HEK293 (cell line): ENCODE data around the gene ECE1.

Experiments used
- CTCF ChIA-PET: fragments of 350-600 bp; formaldehyde crosslinking; extraction: SDS; loops from one replicate; lab custom pipeline; 2021; ENCODE audit warnings: antibody characterized with exemption; lab: Yijun Ruan, JAX
- POLR2A ChIA-PET: fragments of 300-600 bp; formaldehyde crosslinking; extraction: SDS; loops from one replicate; lab custom pipeline; 2020; ENCODE audit warnings: antibody characterized with exemption, inconsistent platforms; lab: Yijun Ruan, JAX
- H3K27ac ChIP-seq: fragments of 200-500 bp; sonication (Bioruptor generic); 2 replicates; pipeline ENCODE4 v1.5.1; 2014; ENCODE audit warnings: low read depth, low read length, control low read depth, inconsistent platforms; ENCODE audit errors: extremely low read depth
- H3K36me3 ChIP-seq, 2 experiments: fragments of 200-500 bp in 1 of 2; sonication (Bioruptor generic) in 1 of 2; 1 replicate in 1 of 2; 2 replicates in 1 of 2; pipeline ENCODE4 v1.5.1; 2014 to 2017; ENCODE audit warnings: inconsistent platforms in 2 of 2, low read length in 2 of 2; ENCODE audit not compliant: control insufficient read depth in 2 of 2, insufficient read depth in 1 of 2
- H3K4me1 ChIP-seq: fragments of 200-500 bp; sonication (Bioruptor generic); 2 replicates; pipeline ENCODE4 v1.5.1; 2014; ENCODE audit warnings: mild to moderate bottlenecking, low read length, inconsistent platforms; ENCODE audit not compliant: control insufficient read depth, insufficient read depth
- H3K4me3 ChIP-seq: 2 replicates; pipeline ENCODE4 v1.5.1; 2011; ENCODE audit warnings: low read depth, mild to moderate bottlenecking, control low read depth, low read length, moderate library complexity
- H3K9me3 ChIP-seq: fragments of 200-500 bp; sonication (Bioruptor generic); 2 replicates; pipeline ENCODE4 v1.5.1; 2014; ENCODE audit warnings: low read depth, low read length, inconsistent platforms; ENCODE audit not compliant: control insufficient read depth, insufficient read depth
- OSR2 ChIP-seq: fragments of 450-650 bp; formaldehyde crosslinking; IDR thresholded peaks from 2 replicates; pipeline ENCODE4 v1.5.1; 2016; ENCODE audit warnings: missing biosample characterization, missing genetic modification characterization
- PRDM10 ChIP-seq: fragments of 450-650 bp; formaldehyde crosslinking; IDR thresholded peaks from 2 replicates; pipeline ENCODE4 v1.5.1; 2016; ENCODE audit warnings: missing biosample characterization, missing genetic modification characterization
- REST ChIP-seq: fragments of 450-650 bp; formaldehyde crosslinking; IDR thresholded peaks from 2 replicates; pipeline ENCODE4 v1.5.1; 2016; ENCODE audit warnings: missing biosample characterization, missing genetic modification characterization
- WT1 ChIP-seq: fragments of 450-650 bp; formaldehyde crosslinking; IDR thresholded peaks from 2 replicates; pipeline ENCODE4 v1.5.1; 2016; ENCODE audit warnings: missing biosample characterization, missing genetic modification characterization
- ZBTB8A ChIP-seq: fragments of 450-650 bp; formaldehyde crosslinking; IDR thresholded peaks from 2 replicates; pipeline ENCODE4 v1.5.1; 2016; ENCODE audit warnings: missing biosample characterization, missing genetic modification characterization
- ZFHX2 ChIP-seq: fragments of 450-650 bp; formaldehyde crosslinking; conservative IDR thresholded peaks from 2 replicates; pipeline ENCODE4 v1.5.1; 2016; ENCODE audit warnings: missing biosample characterization, missing genetic modification characterization
- ZIC2 ChIP-seq: fragments of 450-650 bp; formaldehyde crosslinking; IDR thresholded peaks from 2 replicates; pipeline ENCODE4 v1.5.1; 2016; ENCODE audit warnings: missing biosample characterization, missing genetic modification characterization
- ZNF121 ChIP-seq: fragments of 450-650 bp; formaldehyde crosslinking; IDR thresholded peaks from 2 replicates; pipeline ENCODE4 v1.5.1; 2016; ENCODE audit warnings: missing biosample characterization, missing genetic modification characterization
- ZNF146 ChIP-seq: fragments of 450-650 bp; formaldehyde crosslinking; IDR thresholded peaks from 2 replicates; pipeline ENCODE4 v1.5.1; 2016; ENCODE audit warnings: missing biosample characterization, missing genetic modification characterization
- ZNF248 ChIP-seq: fragments of 450-650 bp; formaldehyde crosslinking; IDR thresholded peaks from 2 replicates; pipeline ENCODE4 v1.5.1; 2017; ENCODE audit warnings: missing biosample characterization, missing genetic modification characterization
- ZNF302 ChIP-seq: fragments of 450-650 bp; formaldehyde crosslinking; IDR thresholded peaks from 2 replicates; pipeline ENCODE4 v1.5.1; 2016; ENCODE audit warnings: missing biosample characterization, missing genetic modification characterization, low read depth
- ZNF48 ChIP-seq: fragments of 450-650 bp; formaldehyde crosslinking; IDR thresholded peaks from 2 replicates; pipeline ENCODE4 v1.5.1; 2016; ENCODE audit warnings: missing biosample characterization, missing genetic modification characterization
- ZNF521 ChIP-seq: fragments of 450-650 bp; formaldehyde crosslinking; IDR thresholded peaks from 2 replicates; pipeline ENCODE4 v1.5.1; 2017; ENCODE audit warnings: missing biosample characterization, mild to moderate bottlenecking, missing genetic modification characterization
- ZNF544 ChIP-seq: fragments of 450-650 bp; formaldehyde crosslinking; IDR thresholded peaks from 2 replicates; pipeline ENCODE4 v1.5.0; 2017; ENCODE audit warnings: missing biosample characterization, missing genetic modification characterization
- ZNF600 ChIP-seq: fragments of 450-650 bp; formaldehyde crosslinking; IDR thresholded peaks from 2 replicates; pipeline ENCODE4 v1.5.1; 2016; ENCODE audit warnings: missing biosample characterization, missing genetic modification characterization
- ZNF629 ChIP-seq: fragments of 450-650 bp; formaldehyde crosslinking; IDR thresholded peaks from 2 replicates; pipeline ENCODE4 v1.5.1; 2017; ENCODE audit warnings: missing biosample characterization, missing genetic modification characterization
- ZNF660 ChIP-seq: fragments of 450-650 bp; IDR thresholded peaks from 2 replicates; pipeline ENCODE4 v1.5.1; 2018; ENCODE audit warnings: missing biosample characterization, mild to moderate bottlenecking, missing genetic modification characterization
- ZNF692 ChIP-seq: fragments of 450-650 bp; formaldehyde crosslinking; IDR thresholded peaks from 2 replicates; pipeline ENCODE4 v1.5.1; 2016; ENCODE audit warnings: missing biosample characterization, missing genetic modification characterization
- ZNF837 ChIP-seq: fragments of 450-650 bp; formaldehyde crosslinking; IDR thresholded peaks from 2 replicates; pipeline ENCODE4 v1.5.1; 2016; ENCODE audit warnings: missing biosample characterization, missing genetic modification characterization
- ZNF843 ChIP-seq: fragments of 450-650 bp; formaldehyde crosslinking; IDR thresholded peaks from 2 replicates; pipeline ENCODE4 v1.5.1; 2016; ENCODE audit warnings: missing biosample characterization, missing genetic modification characterization
- ZSCAN5A ChIP-seq: fragments of 450-650 bp; formaldehyde crosslinking; IDR thresholded peaks from 2 replicates; pipeline ENCODE4 v1.5.1; 2016; ENCODE audit warnings: missing biosample characterization, missing genetic modification characterization
- TF ChIP-seq, protein P1 (sequence below): fragments of 450-650 bp; formaldehyde crosslinking; IDR thresholded peaks from 2 replicates; pipeline ENCODE4 v1.5.1; 2016; ENCODE audit warnings: missing biosample characterization, missing genetic modification characterization
- TF ChIP-seq, protein P2 (sequence below): fragments of 450-650 bp; formaldehyde crosslinking; IDR thresholded peaks from 2 replicates; pipeline ENCODE4; 2016; ENCODE audit warnings: missing biosample characterization, missing genetic modification characterization

Gene ECE1

DNA sequence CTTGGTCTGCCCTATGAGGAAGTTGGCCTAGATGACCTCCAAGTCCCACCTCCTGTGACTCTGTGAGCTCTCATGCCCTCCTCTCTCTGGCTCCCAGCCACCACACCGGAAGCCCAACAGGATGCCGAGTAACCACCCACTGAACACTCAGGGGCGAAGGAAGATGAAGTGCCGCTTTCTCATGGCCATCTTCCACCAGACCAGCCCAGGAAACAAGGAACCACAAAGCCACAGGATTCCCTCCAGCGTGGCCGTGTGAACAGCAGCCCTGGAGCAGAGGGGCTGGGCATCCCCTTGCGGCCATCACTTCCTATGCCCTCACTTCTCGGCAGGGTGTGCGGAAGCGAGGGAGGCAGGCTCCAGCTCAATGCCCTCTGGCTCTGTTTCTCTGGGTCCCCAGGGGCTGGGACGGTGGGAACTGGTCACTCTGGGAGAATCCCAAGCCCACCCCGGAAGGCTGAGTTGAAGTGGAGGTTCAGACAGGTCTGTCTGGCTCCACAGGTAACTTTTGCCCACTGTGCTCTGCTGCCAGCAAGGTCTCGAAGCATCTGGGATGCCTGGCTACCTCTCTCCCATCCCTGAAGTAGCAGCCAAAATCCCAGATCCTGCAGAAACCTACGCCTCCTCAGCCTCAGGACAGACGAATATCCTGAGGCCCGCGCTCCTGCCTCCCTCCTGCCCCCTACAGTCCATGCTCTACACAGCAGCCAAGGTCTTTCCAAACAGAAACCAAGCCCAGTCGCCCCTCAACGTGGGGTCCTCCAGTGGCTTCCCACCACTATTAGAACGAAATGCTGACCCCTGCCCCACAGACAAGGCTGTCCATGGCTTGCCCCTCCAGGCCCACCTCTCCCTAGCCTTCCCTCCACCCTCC lies 44.2 kb upstream of the ECE1 start:
- H3K4me1 ChIP-seq: peaks cover 38% of the 10 kb centered on the region
- peak overlapping the region; percentile 48; the same call in 1 of the 2 replicates for H3K27ac ChIP-seq
- no peaks in the 10 kb centered on the region for H3K36me3 ChIP-seq
- CTCF ChIA-PET: interaction anchor here (0.6 to 7.8 kb wide), 22 partner anchors 10 to 933 kb away, joined by 3 to 79 read pairs (median 3); no protein-coding TSS in a partner anchor
- H3K9me3 ChIP-seq: no peaks in the 10 kb centered on the region
- no peak overlapping the region for H3K4me3 ChIP-seq
- POLR2A ChIA-PET: interaction anchor here (1.6 to 1.8 kb wide), 2 partner anchors 10 to 11 kb away, joined by 3 to 6 read pairs; no protein-coding TSS in a partner anchor
- TF ChIP-seq ZNF48 (tag by site-specific recombination): no peak
- TF ChIP-seq ZBTB8A: 0 out of 2 replicates have a peak, but pooled peaks have one; percentile 11
- peak; percentile 42; the same call in 1 of the 2 replicates for TF ChIP-seq OSR2 (tag by site-specific recombination)
- peak; percentile 58 for TF ChIP-seq ZNF600 (tag by site-specific recombination)
- 0 out of 2 replicates have a peak, but pooled peaks have one; percentile 8 for TF ChIP-seq ZNF843 (tag by site-specific recombination)
- no peak for TF ChIP-seq ZNF302 (tag by site-specific recombination)
- TF ChIP-seq ZNF146 (tag by site-specific recombination): no peak
- TF ChIP-seq ZSCAN5A (tag by site-specific recombination): no peak
- TF ChIP-seq PRDM10 (tag by site-specific recombination): peak; percentile 42; the same call in 1 of the 2 replicates
- no peak for TF ChIP-seq ZNF660 (tag by site-specific recombination)
- peak; percentile 43; the same call in 1 of the 2 replicates for TF ChIP-seq ZNF121
- TF ChIP-seq, protein P1, sequence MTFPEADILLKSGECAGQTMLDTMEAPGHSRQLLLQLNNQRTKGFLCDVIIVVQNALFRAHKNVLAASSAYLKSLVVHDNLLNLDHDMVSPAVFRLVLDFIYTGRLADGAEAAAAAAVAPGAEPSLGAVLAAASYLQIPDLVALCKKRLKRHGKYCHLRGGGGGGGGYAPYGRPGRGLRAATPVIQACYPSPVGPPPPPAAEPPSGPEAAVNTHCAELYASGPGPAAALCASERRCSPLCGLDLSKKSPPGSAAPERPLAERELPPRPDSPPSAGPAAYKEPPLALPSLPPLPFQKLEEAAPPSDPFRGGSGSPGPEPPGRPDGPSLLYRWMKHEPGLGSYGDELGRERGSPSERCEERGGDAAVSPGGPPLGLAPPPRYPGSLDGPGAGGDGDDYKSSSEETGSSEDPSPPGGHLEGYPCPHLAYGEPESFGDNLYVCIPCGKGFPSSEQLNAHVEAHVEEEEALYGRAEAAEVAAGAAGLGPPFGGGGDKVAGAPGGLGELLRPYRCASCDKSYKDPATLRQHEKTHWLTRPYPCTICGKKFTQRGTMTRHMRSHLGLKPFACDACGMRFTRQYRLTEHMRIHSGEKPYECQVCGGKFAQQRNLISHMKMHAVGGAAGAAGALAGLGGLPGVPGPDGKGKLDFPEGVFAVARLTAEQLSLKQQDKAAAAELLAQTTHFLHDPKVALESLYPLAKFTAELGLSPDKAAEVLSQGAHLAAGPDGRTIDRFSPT (tag by site-specific recombination): peak; percentile 41; the same call in 1 of the 2 replicates
- peak; percentile 35; the same call in 1 of the 2 replicates for TF ChIP-seq ZFHX2
- no peak for TF ChIP-seq ZNF248 (tag by site-specific recombination)
- peak; percentile 79 for TF ChIP-seq ZIC2 (tag by site-specific recombination)
- TF ChIP-seq ZNF521 (tag by site-specific recombination): no peak
- TF ChIP-seq ZNF692 (tag by site-specific recombination): no peak
- TF ChIP-seq ZNF837 (tag by site-specific recombination): no peak
- no peak for TF ChIP-seq REST (tag by site-specific recombination)
- TF ChIP-seq, protein P2, sequence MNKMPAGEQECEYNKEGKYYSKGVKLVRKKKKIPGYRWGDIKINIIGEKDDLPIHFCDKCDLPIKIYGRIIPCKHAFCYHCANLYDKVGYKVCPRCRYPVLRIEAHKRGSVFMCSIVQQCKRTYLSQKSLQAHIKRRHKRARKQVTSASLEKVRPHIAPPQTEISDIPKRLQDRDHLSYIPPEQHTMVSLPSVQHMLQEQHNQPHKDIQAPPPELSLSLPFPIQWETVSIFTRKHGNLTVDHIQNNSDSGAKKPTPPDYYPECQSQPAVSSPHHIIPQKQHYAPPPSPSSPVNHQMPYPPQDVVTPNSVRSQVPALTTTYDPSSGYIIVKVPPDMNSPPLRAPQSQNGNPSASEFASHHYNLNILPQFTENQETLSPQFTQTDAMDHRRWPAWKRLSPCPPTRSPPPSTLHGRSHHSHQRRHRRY (tag by site-specific recombination): no peak
- TF ChIP-seq ZNF544: no peak
- no peak for TF ChIP-seq WT1 (tag by site-specific recombination)
- TF ChIP-seq ZNF629 (tag by site-specific recombination): no peak
